ENCODE measurements around the gene C1QA.

DNA sequence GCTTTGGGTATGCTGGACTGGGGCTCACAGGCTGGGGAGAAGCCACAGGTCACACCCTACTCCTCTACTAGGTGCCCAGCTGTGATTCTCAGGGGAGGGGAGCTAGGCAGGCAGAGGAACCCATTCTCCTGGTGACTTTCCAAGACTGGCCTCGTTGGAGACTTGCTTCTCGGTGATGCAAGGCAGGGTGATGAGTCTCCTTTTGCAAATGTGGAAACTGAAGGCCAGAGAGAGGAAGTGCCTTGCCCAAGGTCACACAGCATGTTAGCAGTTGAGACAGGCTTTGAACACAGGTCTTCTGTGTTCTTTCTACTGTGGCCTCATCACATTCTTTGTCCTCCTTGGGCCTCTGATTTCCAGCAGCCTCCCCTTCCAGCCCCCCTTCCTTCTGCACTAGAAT lies 20.5 kb upstream of the C1QA start:
- TF ChIP-seq, protein P1, sequence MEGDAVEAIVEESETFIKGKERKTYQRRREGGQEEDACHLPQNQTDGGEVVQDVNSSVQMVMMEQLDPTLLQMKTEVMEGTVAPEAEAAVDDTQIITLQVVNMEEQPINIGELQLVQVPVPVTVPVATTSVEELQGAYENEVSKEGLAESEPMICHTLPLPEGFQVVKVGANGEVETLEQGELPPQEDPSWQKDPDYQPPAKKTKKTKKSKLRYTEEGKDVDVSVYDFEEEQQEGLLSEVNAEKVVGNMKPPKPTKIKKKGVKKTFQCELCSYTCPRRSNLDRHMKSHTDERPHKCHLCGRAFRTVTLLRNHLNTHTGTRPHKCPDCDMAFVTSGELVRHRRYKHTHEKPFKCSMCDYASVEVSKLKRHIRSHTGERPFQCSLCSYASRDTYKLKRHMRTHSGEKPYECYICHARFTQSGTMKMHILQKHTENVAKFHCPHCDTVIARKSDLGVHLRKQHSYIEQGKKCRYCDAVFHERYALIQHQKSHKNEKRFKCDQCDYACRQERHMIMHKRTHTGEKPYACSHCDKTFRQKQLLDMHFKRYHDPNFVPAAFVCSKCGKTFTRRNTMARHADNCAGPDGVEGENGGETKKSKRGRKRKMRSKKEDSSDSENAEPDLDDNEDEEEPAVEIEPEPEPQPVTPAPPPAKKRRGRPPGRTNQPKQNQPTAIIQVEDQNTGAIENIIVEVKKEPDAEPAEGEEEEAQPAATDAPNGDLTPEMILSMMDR (conservative IDR thresholded peaks at IDR 0.05) = no peak
- TF ChIP-seq ZFX (IDR thresholded peaks at IDR 0.05) = no peak

Measured in C4-2B (cell line).